DND-41 (cell line): ENCODE results near the gene CYP27C1.

Experiments used
- ATAC-seq: fragments of 200-7000 bp; cut with Tn5 transposase; 3 replicates; pipeline ENCODE4 v1.9.1; 2021; ENCODE audit warnings: low read depth; ENCODE audit not compliant: insufficient read depth
- DNase-seq: peaks from one replicate; pipeline ENCODE4 v3.0.0-alpha.2; 2020
- H2AFZ ChIP-seq: 2 replicates; pipeline ENCODE4 v1.6.0; 2012; ENCODE audit warnings: low read depth, low read length
- H3K27ac ChIP-seq: 2 replicates; pipeline ENCODE4 v1.5.1; 2012; ENCODE audit warnings: low read length, inconsistent platforms
- H3K27me3 ChIP-seq: fragments of 200-600 bp; sonication (generic); 2 replicates; pipeline ENCODE4 v1.6.0; 2012; ENCODE audit warnings: low read length, mild to moderate bottlenecking, inconsistent platforms; ENCODE audit not compliant: insufficient read depth, poor library complexity
- H3K36me3 ChIP-seq: 2 replicates; pipeline ENCODE4 v1.5.1; 2012; ENCODE audit warnings: low read length, inconsistent platforms; ENCODE audit not compliant: insufficient read depth
- H3K4me1 ChIP-seq: 2 replicates; pipeline ENCODE4 v1.5.1; 2012; ENCODE audit warnings: mild to moderate bottlenecking, low read length; ENCODE audit not compliant: insufficient read depth
- H3K4me2 ChIP-seq: 2 replicates; pipeline ENCODE4 v1.6.0; 2012; ENCODE audit warnings: mild to moderate bottlenecking, moderate library complexity, low read length, inconsistent platforms; ENCODE audit not compliant: insufficient read depth
- H3K4me3 ChIP-seq, 2 experiments: fragments of 200-600 bp in 1 of 2; shearing (Covaris generic) in 1 of 2; 2 replicates each; pipeline ENCODE4 v1.5.1; 2012 to 2016; ENCODE audit warnings: inconsistent platforms in 2 of 2, low read length in 2 of 2, mild to moderate bottlenecking in 2 of 2, low read depth in 1 of 2, moderate library complexity in 1 of 2
- H3K79me2 ChIP-seq: 2 replicates; pipeline ENCODE4 v1.6.0; 2012; ENCODE audit warnings: low read length, inconsistent platforms; ENCODE audit not compliant: insufficient read depth
- H3K9ac ChIP-seq: 2 replicates; pipeline ENCODE4 v1.6.0; 2012; ENCODE audit warnings: low read depth, mild to moderate bottlenecking, inconsistent platforms, low read length, moderate library complexity
- H3K9me3 ChIP-seq: 2 replicates; pipeline ENCODE4 v1.5.1; 2012; ENCODE audit warnings: low read length, moderate library complexity, mild to moderate bottlenecking, inconsistent platforms; ENCODE audit not compliant: insufficient read depth, severe bottlenecking
- H4K20me1 ChIP-seq: 2 replicates; pipeline ENCODE4 v1.6.0; 2012; ENCODE audit warnings: low read length; ENCODE audit not compliant: insufficient read depth
- EZH2 ChIP-seq: IDR thresholded peaks from 3 replicates; pipeline ENCODE4 v1.6.1; 2012; ENCODE audit warnings: borderline replicate concordance, low read depth, mild to moderate bottlenecking, moderate library complexity, low read length, inconsistent platforms; ENCODE audit not compliant: severe bottlenecking
- TF ChIP-seq, protein P1 (sequence below): IDR thresholded peaks from 2 replicates; pipeline ENCODE4 v1.5.1; 2012; ENCODE audit warnings: borderline replicate concordance, low read length, moderate library complexity, mild to moderate bottlenecking; ENCODE audit not compliant: poor library complexity, severe bottlenecking; ENCODE audit errors: extremely low read depth

The CYP27C1 gene

DNA sequence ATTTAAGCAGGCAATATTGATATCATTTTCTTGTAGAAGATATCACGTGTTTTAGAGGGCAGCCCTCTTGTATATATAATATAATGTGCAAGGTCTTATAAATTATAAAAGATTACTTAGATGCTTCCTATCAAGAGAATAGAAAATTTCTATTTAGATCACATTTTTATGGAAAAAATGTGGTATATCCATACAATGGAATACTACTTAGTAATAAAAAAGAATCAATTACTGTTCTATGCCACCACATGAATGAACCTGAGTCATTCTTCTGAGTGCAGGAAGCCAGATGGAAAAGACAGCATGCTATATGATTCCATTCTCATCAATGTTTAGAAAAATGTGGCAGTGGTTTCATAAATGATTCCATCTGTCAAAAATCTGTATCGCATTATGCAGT lies 23.6 kb downstream of the CYP27C1 start:
- H3K4me3 ChIP-seq, result no peak overlapping the region
- peaks cover 10% of the 10 kb centered on the region for H3K4me1 ChIP-seq
- no peak overlapping the region for H3K9ac ChIP-seq
- no peak overlapping the region for H3K4me2 ChIP-seq
- no peak overlapping the region for H2AFZ ChIP-seq
- H3K9me3 ChIP-seq, result no peaks in the 10 kb centered on the region
- no peaks in the 10 kb centered on the region for H3K36me3 ChIP-seq
- ATAC-seq (no peak), DNase-seq (no peak)
- no peaks in the 10 kb centered on the region for H4K20me1 ChIP-seq
- no peak overlapping the region for H3K27ac ChIP-seq
- no peak for TF ChIP-seq EZH2
- TF ChIP-seq, protein P1, sequence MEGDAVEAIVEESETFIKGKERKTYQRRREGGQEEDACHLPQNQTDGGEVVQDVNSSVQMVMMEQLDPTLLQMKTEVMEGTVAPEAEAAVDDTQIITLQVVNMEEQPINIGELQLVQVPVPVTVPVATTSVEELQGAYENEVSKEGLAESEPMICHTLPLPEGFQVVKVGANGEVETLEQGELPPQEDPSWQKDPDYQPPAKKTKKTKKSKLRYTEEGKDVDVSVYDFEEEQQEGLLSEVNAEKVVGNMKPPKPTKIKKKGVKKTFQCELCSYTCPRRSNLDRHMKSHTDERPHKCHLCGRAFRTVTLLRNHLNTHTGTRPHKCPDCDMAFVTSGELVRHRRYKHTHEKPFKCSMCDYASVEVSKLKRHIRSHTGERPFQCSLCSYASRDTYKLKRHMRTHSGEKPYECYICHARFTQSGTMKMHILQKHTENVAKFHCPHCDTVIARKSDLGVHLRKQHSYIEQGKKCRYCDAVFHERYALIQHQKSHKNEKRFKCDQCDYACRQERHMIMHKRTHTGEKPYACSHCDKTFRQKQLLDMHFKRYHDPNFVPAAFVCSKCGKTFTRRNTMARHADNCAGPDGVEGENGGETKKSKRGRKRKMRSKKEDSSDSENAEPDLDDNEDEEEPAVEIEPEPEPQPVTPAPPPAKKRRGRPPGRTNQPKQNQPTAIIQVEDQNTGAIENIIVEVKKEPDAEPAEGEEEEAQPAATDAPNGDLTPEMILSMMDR, result no peak
- peaks cover 4% of the 10 kb centered on the region for H3K27me3 ChIP-seq
- H3K79me2 ChIP-seq, result no peaks in the 10 kb centered on the region

DNA sequence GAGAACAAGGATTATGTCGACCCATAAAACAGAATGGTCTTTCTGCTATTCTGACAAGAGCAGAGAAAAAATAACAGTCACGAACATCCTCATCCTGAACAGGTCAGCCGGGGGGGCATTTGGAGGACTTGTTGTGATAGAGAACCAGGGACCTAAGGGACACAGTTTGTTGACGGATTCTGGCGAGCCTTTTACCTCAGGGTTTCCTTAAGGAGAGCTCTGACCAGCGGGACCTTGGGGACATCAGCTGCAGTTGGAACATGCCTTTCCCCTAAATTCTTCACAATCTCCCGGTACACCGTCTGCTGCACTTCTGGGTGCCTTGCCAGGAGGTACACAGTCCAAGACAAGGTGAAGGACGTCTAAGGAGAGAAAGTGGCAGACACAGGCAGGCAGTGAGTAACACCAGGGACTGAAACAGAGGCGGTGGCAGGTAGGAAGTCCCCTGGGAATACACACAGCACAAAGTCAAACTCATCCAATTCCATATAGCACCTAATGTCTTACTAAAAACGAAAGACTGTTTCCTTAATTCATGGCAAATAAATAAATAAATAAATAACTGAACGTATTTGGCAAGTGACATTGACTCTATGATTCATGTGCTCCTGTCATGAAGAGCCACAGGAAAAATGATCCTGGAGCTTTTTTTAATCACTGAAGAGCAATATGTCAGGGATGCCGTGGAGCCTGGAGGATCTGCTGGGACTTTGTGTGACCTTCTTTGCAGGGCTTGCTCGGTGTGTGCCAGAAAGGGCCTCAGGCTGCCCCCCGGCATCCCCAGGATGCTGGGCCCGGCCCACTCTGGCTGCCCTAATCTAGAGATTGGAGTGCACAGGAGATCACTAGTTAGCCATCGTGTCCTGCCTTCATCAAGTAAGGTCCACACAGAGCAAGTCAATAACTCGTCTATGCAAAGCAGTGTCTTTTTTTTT lies 24.7 kb downstream of the CYP27C1 start:
- peaks cover 10% of the 10 kb centered on the region for H3K4me1 ChIP-seq
- no peak for DNase-seq
- no peaks in the 10 kb centered on the region for H3K9me3 ChIP-seq
- H3K79me2 ChIP-seq, result no peaks in the 10 kb centered on the region
- H2AFZ ChIP-seq, result no peak overlapping the region
- TF ChIP-seq, protein P1, result no peak
- TF ChIP-seq EZH2, result no peak
- H3K9ac ChIP-seq, result no peak overlapping the region
- H3K4me2 ChIP-seq, result no peak overlapping the region
- peaks cover 4% of the 10 kb centered on the region for H3K27me3 ChIP-seq
- H3K4me3 ChIP-seq, result no peak overlapping the region
- no peak for ATAC-seq
- no peaks in the 10 kb centered on the region for H4K20me1 ChIP-seq
- no peaks in the 10 kb centered on the region for H3K36me3 ChIP-seq
- H3K27ac ChIP-seq, result no peak overlapping the region

- TF ChIP-seq, protein P1, result no peak
- TF ChIP-seq EZH2, result no peak
- H3K27ac ChIP-seq, result no peak overlapping the region
- H3K79me2 ChIP-seq, result no peaks in the 10 kb centered on the region
- ATAC-seq, result no peak
- H4K20me1 ChIP-seq, result no peaks in the 10 kb centered on the region
- no peaks in the 10 kb centered on the region for H3K9me3 ChIP-seq
- H3K27me3 ChIP-seq, result peaks cover 4% of the 10 kb centered on the region
- no peak overlapping the region for H3K4me3 ChIP-seq
- peaks cover 10% of the 10 kb centered on the region for H3K4me1 ChIP-seq
- no peaks in the 10 kb centered on the region for H3K36me3 ChIP-seq
- H2AFZ ChIP-seq, result no peak overlapping the region
- DNase-seq, result no peak
- no peak overlapping the region for H3K4me2 ChIP-seq
- H3K9ac ChIP-seq, result no peak overlapping the region
Observed at GRCh38 chr2:127194447-127194846, 25.7 kb downstream of the CYP27C1 start.
